HepG2 (cell line): Measurements from ENCODE around the gene IGFLR1.

Experiments
- TCF7 ChIP-seq: sonication (generic); IDR thresholded peaks from 2 replicates; pipeline ENCODE4 v1.6.1; 2016; ENCODE audit warnings: antibody characterized with exemption, low read depth
- ZNF276 ChIP-seq: sonication (generic); formaldehyde crosslinking; IDR thresholded peaks from 2 replicates; pipeline ENCODE4 v1.4.0; 2020; ENCODE audit warnings: mild to moderate bottlenecking, low read depth, missing genetic modification reagents
- ZNF614 ChIP-seq: IDR thresholded peaks from 2 replicates; pipeline ENCODE4 v1.6.1; 2018; ENCODE audit warnings: missing biosample characterization, missing genetic modification reagents, inconsistent platforms, borderline replicate concordance

- TF ChIP-seq TCF7 (no peak), ZNF614 (CRISPR knock-in tag) (no peak), ZNF276 (no peak)
Observed at GRCh38 chr19:35704218-35704617, 38.0 kb downstream of the IGFLR1 start, which contains the start of gene ZBTB32.
